NCI-H524 (cell line): ENCODE results near the gene ALX3.
"Not testable (repeated sequence)": the region's sequence is repeated elsewhere in the genome, so short reads cannot be mapped to it uniquely, and the experiment has no call there.

ENCODE experiments used
- DNase-seq, 2 experiments: peaks; one replicate each; lab custom pipeline; 2025; lab: John Stamatoyannopoulos, UW

Gene ALX3

GRCh38 chr1:110089561-110090275 lies 19.2 kb upstream of the ALX3 start:
- no peak for DNase-seq

DNA sequence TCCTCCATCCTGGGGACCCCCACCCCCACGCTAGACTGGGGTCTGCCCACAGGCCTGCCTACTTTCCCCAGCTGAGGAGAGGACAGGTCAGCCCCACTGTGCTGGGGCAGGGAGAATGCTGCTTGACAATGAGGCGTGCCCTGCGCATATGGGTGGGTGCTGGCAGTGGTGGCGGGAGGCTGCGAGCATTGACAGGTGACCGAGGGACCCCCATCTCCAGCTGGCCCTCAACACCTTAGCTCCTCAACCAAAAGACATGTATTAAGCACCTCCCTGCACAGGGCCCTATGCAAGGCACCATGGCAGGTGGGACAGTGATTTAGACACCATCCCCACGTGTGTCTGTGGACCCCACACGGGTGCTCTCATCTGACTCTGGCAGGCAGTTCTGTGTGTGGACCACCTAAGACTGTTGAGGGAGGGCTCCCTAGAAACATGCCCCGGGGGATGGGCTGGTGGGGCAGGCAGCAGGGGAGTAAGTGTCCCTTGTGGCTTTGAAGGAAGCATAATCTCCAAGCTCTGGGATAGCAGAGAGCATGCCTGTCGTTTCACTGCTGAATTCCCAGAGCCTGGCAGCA lies 18.4 kb upstream of the ALX3 start:
- no peak for DNase-seq

- DNase-seq, result peak; percentile 6 to 55
Measured at GRCh38 chr1:110087812-110088738, 17.6 kb upstream of the ALX3 start.

DNA sequence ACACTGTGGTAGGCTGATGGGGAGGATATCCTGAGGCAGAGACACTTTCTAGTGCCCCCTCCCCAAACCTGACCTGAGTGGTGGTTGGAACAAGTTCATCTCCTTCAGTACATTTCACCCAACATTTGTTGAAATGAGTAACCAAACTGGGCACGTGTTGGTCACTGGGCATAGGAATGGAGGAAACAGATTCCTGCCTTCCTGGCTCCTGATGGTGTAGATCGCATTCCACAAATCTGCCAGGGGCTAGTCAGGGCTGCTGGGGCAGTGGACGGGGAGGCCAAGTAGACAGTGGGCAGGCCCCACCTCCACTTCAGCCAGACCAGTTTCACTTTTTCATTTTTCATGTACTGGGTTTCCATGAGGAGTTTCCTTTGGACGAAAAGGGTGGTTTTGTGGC lies 16.5 kb upstream of the ALX3 start:
- DNase-seq, result no peak

DNA sequence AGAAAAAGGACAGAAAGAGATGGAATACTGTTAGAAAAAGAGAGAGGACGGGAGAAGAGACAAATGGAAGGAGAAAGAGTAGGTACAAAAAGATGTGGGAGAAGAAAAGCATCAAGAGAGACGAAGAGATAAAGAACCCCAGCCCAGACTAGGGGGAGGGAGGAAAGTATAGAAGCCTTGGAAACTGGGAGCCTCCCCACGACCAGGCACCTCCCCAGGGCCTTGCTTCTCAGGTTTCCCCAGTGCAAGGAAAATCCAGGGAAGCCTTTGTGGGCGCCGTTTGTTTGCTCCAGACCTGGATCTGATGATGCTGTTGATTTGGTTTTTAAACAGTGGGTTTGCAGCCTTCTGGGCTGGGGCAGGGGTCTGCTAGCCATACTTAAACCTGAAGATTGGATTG lies 15.2 kb upstream of the ALX3 start:
- DNase-seq, result no peak

- DNase-seq, result no peak
Measured at GRCh38 chr1:110084227-110085078, 14.0 kb upstream of the ALX3 start.

GRCh38 chr1:110083866-110084226 lies 13.4 kb upstream of the ALX3 start:
- no peak for DNase-seq

GRCh38 chr1:110083061-110083865 lies 12.8 kb upstream of the ALX3 start:
- DNase-seq, result no peak

DNA sequence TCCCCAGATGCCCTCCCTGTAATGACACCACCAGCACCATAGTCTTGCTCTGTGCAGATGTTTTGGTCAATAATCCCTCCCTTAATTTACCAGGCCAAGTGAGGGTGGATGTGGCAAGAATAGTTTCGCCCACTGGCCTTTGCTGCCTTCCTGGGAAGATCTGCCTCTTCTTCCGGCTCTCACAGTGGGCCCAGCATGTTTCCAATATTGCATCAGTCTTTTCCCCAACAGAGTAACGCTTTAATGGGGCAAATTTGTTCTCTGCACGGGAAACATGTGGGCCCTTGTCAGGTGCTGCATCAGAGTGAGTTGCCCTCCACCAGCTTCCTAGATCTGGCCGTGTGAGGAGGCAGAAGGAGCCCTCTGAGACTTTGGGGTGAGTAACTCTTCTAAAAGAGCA lies 12.0 kb upstream of the ALX3 start:
- DNase-seq, result no peak

DNA sequence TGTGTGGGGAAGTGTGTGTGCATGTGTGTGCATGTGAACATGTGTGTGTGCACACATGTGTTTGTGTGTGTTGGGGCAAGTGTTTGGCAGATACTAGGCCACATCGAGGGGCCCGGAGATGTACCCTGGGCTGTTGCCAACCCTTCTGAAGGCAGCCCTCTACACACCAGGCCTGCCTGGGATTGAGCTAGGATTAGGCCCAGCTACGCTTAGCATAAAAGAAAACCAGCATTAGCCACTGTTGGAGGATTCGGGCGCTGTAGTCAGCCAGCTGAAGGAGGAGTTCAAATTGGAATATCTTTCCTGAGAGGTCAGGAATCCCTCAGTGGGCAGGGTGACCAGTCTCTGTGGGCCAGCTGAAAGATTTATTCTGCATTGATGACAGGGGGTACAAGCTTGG lies 10.6 kb upstream of the ALX3 start:
- DNase-seq, result no peak

GRCh38 chr1:110079995-110080394 lies 9.5 kb upstream of the ALX3 start:
- DNase-seq, result not testable (repeated sequence)

DNA sequence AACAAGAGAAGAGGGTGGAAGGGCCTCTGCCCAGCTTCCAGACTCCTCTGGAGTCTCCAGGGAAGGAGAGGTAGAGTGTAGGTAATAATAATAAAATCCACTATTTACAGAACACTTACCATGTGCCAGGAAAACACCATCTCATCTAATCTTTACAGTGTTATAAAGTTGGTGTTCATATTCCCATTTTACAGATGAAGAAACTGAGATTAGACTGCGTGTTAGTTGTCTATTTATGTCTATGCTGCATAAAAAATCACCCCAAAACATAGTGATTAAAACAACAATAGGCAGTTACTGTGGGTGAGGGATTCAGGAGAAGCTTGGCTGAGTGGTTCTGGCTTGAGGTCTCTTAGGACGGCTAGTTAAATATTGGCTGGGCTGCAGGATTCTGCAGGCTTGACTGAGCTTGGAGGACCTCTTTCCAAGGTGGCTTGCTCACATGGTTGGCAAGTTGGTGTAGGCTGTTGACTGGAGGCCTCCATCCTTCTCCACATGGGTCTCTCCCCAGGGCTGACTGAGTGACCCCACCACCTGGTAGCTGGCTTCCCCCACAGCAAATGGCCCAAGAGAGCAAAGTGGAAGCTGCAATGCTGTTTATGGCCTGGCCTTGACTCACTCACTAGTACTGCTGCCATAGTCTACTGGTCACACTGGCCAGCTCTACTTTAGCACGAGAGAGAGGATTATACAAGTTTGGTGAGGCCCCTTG lies 6.5 kb upstream of the ALX3 start:
- no peak for DNase-seq

GRCh38 chr1:110074166-110074565 lies 3.7 kb upstream of the ALX3 start:
- DNase-seq, result no peak

GRCh38 chr1:110070282-110070669 lies 196 bp downstream of the ALX3 start:
- no peak for DNase-seq

- DNase-seq, result no peak
Measured at GRCh38 chr1:110069404-110070281, 829 bp downstream of the ALX3 start.

- DNase-seq, result no peak
Measured at GRCh38 chr1:110068646-110069403, 1.6 kb downstream of the ALX3 start.

DNA sequence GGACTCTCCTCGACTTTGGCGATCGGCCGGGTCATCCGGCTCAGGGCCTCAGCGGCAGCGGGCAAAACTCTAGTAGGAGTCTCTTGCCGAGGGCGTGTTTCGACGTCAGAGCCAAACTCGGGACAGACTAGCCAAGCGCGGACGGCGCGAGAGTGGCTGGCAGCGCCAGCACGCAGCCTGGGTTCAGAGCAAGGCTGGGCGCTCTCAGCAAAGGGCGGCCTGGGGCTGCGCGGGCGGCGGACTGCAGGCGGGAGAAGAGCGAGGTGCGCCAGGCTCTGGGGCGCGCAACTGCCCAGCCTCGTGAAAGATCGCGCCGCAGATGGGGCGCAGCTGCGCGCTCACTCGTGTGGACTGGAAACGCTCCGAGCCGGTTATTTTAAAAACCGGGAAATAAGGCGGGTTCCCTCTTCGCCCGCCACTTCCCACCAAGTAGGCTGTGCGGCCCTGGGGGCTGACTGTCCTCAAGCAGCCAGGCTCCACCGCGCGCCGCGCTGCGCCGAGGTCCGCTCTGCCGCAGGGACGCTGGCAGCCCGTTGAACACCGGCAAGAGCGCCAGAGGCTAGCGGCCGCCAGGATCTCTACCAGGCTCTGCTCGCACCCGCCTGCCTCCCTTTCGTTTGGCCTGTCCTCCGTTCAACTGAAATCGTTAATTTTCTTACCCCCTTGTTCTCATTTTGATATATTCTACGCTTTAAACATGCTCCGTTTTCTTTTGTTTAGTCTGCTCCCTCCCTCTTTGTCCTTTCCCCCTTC lies 2.4 kb downstream of the ALX3 start:
- no peak for DNase-seq

GRCh38 chr1:110067479-110067892 lies 3.0 kb downstream of the ALX3 start:
- no peak for DNase-seq
